ENCODE results near the gene PGM2L1.
A peak's percentile ranks its signal among the peaks of the same experiment; 100 is the strongest.

Gene PGM2L1

DNA sequence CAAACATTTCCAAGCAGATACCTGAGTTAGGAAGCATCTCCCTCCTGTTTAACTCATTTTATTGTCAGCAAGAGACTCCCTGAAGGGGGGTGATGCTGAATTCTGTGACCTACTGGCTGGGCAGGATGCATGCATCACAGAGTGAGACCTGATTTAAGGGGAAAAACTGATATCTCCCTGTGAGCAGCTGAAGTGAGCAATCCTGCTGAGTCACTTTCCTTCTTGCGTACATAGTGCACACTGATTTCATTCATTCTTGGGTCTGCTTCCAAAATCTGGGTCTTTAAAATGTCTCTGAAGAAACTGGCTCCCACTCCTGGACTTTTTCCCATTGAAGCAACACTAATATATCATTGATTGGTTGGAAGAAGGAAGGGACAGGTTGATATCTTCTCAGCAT lies 110.1 kb downstream of the PGM2L1 start:
- peak; percentile 27 for DNase-seq

DNA sequence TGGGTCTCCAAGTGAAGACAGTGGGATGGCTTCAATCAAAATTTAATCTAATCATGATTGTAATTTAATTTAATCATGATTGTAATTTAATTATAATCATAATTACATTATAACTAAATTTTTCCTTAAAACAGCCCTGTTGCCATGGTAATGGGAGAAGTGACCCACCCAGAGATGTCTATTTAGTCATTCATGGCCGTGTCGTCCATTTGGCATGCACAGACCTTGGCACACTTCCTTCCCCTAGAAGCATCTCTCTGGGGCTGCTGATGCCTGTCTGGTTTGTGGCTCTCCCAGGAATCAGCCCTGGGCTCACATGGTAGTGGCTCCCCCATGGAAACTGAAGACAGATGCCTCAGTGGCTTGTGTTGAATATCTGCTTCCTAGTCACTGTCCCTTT lies 113.8 kb downstream of the PGM2L1 start:
- no peak for DNase-seq

DNA sequence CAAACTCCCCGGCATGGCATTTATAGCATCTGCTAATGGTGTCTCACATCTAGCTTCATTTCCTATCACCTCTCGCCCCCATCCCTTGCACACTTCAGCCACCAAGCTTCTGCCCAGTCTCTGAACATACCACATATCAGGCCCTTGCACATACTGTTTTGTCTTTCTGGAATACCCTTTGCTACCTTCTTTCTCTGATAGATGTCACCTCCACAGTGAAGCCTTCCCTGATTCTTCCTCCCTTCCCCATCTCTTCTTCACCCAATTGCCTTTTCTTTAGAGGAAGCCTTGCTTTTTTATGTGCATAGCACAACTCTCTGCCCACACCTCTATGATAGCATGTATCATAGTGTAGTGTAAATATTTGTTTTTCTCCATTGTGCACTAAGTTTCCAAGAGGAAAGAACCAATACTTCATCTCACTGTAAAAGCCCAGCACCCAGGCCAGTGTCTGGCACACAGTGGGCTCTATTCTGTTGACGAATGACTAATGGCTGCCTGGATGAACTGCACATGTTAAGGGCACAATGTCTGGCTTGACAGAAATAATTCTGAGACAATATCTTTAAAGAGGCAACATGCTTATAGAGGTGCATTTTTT lies 114.6 kb downstream of the PGM2L1 start:
- DNase-seq: no peak

DNA sequence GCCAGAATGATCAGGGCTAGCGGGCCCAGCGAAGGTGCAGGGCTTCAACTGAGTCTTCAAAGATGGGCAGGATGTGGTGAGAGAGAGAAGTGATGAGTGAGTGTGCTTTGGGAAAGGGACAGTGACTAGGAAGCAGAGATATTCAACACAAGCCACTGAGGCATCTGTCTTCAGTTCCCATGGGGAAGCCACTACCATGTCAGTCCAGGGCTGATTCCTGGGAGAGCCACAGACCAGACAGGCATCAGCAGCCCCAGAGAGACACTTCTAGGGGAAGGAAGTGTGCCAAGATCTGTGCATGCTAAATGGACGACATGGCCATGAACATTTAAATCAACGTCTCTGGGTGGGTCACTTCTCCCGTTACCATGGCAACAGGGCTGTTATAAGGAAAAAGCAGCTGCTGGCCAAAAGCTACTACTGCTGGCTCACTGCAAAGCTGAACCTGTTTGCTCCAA lies 115.3 kb downstream of the PGM2L1 start:
- DNase-seq: no peak

DNA sequence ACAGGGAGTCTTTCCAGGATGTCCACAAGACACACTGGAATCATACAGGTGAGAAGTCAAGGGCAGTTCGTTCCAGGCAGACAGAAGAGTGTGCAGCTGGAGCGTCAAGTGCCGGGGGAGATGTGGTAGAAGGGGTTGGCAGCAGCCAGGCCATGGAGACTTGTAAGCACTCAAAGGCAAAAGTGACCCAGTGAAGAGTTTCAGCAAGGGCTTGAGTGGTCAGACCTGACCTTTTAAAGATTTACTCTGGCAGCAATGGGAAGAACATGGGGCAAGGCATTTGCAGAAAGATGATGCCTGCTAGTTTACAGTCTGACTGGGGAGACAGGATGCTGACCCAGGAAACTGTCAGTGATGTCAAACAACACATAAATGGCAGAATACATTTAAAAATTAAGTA lies 115.8 kb downstream of the PGM2L1 start:
- DNase-seq: no peak

DNA sequence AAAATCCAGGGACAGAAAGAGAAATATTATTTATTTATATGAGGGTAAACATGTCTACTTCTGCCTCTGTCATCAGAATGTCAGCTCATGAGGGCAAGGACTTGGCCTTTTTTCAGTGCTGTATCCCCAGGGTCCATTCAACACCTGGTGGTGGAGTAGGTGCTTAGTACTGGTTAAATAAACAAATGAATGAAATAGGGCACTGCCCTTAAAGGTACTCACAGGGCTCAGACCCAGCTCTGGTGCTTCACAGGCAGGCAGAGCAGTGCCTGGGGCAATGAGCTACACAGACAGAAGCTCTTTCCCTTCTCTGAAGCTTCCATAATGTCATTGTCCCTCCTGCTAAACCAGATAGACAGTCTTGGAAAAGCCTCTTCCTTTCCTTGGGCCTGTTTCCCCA lies 117.7 kb downstream of the PGM2L1 start:
- DNase-seq: no peak

Data from stimulated activated CD4-positive, alpha-beta T cell treated with anti-CD3 and anti-CD28 coated beads, Interleukin-1b, Interleukin-23, amount 100 ng/mL, for 48 hours (primary cell).